ENCODE data around the gene CRABP2.

The CRABP2 gene

DNA sequence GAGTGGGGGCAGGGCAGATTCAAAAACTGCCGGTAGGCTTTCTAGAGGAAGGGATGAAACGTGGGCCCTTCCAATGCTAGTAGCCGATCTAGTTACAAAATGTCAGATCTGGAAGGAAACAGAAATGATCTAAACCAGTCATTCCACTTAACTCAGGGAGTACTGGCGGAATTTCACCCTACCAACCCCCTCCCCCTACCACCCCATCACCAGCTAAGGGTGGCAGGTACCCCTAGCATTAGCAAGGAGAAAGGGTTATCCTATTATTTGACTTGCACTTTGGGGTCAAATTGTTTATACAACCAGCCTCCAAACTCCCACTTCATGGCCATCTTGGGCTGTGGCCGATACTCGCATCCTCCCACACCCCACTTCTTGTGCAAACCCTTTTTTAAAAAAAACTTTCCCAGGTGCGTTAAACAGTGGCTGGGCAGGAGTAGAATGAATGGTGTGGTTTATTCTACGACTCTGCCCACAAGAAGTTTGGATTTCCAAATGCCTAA, 36.1 kb upstream of the CRABP2 start:
- no peak for DNase-seq

GRCh38 chr1:156740741-156741480, 35.5 kb upstream of the CRABP2 start, which contains the start of gene MRPL24:
Gene MRPL24, minus strand, starts transcription at chr1:156741088. Its CDS starts 2,384 bp downstream, at chr1:156738704.
- peak; percentile 99 for DNase-seq

DNA sequence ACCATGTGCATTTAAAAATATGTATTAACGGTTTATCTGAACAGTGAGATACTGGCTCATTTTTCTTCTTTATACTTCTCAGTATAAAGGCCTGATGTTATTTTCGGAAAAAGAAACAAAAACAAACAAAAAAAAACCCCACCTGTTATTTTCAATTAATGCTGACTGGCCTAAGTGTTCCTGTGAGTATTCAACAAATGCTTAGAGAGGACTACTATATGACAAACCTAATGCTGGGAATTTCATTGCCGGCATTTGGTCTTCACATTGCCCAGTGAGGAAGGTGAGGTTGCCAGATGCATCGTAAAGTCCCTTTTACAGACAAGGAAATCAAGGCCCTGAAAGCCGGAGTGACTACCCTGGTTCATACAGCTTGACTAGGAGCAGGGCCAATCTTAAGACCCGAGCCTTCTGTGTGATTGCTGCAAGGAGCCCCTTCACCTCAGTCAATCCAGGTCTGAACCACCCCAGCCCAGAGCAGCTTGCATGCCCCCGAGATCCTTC, 34.9 kb upstream of the CRABP2 start:
- DNase-seq, result no peak

- DNase-seq, result no peak
Observed at GRCh38 chr1:156738916-156739315, 33.5 kb upstream of the CRABP2 start.

DNA sequence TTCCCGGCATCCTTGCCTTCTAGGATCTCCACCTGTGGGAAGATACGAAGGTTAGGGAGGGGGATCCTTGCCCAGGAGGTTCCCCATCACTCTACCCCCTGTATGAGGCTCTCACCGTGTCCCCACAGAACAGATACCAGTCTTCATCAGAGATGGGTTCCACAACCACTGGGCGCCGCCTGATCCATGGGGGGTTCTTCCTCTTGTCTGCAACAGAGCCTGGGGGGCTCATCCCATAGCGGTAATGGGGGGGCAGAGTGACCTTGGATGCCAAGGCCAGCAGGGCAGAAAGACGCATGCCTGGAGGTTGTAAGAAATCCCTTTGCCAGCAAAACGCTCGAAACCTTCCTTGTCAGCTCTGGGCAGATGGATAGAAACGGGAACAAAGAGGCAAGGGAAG, 33.0 kb upstream of the CRABP2 start:
- DNase-seq, result no peak

GRCh38 chr1:156733989-156734584, 28.7 kb upstream of the CRABP2 start:
- no peak for DNase-seq

- peak; percentile 98 for DNase-seq
Observed at GRCh38 chr1:156728599-156729462, 23.4 kb upstream of the CRABP2 start, which contains the start of gene ISG20L2. Gene ISG20L2, minus strand, starts transcription at chr1:156728766. Its CDS starts 1,114 bp downstream, at chr1:156727652.

- peak; percentile 81 for DNase-seq
Observed at GRCh38 chr1:156727926-156728598, 22.7 kb upstream of the CRABP2 start, which contains the start of gene METTL25B. Gene METTL25B, plus strand, starts transcription at chr1:156728469. Its CDS starts 636 bp downstream, at chr1:156729105.

- DNase-seq, result no peak
Observed at GRCh38 chr1:156727492-156727891, 22.1 kb upstream of the CRABP2 start.

- DNase-seq, result peak; percentile 34
Observed at GRCh38 chr1:156726549-156727226, 21.3 kb upstream of the CRABP2 start.

DNA sequence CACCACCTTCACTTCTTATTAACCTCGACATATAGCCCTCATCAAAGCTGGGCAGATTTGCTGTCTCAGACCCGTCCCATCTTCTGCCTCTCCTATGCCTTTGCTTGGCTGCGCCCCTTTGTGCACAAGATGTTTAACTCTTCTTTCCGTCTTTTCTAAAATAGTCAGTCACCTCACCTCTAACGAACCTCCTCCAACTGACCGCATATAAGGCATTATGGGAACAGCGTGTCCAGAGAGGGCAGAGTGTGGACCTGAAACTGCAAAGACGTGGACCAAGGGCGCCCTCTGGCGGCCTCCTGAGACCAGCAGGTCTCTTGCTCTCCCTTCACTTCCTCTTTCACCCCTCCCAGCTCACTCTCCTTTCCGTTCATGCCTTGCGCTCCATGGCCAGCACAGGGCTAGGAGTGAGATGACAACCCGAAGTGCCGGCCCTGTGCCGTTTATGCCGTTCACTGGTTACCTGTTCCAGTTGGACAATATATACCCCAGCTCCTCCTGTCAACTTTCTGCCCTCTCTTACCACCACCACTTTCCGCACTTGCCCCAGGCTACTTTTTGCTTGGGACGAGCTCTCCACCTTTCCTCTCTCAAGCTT, 20.4 kb upstream of the CRABP2 start:
- DNase-seq, result peak; percentile 72

GRCh38 chr1:156721535-156721934, 16.2 kb upstream of the CRABP2 start:
- DNase-seq, result no peak

DNA sequence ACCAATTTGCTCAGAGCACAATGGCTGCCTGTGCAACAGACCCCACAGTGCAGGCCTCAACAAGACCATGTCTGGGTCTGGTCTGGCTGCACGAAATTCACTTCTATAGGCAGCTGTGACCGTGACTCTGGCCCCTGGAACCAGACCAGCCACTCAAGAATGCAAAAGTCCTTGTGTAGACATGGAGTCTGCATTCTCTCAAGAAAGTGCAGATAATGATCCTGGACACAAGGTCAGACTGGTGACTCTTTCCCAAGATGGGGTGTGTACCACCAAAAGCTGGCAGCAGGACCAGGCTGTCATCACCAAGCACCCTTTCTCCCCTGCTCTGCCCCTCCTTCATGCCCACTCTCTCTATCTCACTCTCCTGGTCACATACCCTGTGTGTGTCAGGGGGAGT, 15.7 kb upstream of the CRABP2 start:
- DNase-seq, result no peak

GRCh38 chr1:156717351-156717750, 12.0 kb upstream of the CRABP2 start:
- peak; percentile 45 for DNase-seq

DNA sequence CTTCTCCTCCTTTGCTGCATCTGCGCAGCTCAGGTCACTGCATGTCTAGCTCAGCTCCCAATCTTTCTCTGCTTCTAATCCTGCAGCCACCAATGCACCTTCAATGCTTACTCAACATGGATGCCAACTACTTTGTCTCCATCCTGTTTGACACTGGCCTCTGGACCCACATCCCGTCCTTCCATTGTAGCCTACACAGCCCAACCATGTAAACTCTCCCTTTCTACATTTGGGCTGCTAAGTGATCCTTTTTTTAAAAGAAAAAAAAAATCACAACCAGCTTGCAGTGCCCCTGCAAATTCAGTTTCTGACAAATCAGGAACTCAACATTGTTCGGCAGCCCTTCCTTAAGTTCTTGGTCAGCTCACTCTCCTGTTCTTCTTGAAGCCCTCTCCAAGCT, 9.4 kb upstream of the CRABP2 start:
- DNase-seq, result no peak

DNA sequence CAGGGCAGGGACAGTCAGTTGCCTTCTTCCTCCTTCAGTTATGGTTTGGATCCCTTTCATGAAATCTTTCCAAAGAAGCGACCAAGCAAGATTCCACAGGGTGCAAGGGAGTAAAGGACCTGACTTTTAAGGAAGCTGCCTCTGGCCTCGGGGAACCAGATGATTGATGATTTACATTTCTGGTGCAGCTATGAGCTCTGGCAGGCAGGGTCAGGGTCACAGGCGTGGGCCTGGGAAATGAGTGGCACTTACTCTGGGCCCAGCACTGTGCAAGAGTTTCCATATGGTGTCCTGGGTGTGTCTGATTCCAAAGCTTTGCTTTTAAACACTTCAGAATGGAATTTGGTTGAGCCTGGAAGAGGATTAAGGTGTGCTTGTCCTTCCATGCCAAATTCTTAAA, 7.2 kb upstream of the CRABP2 start:
- peak; percentile 56 for DNase-seq

- DNase-seq, result peak; percentile 71
Observed at GRCh38 chr1:156711011-156711817, 5.8 kb upstream of the CRABP2 start.

DNA sequence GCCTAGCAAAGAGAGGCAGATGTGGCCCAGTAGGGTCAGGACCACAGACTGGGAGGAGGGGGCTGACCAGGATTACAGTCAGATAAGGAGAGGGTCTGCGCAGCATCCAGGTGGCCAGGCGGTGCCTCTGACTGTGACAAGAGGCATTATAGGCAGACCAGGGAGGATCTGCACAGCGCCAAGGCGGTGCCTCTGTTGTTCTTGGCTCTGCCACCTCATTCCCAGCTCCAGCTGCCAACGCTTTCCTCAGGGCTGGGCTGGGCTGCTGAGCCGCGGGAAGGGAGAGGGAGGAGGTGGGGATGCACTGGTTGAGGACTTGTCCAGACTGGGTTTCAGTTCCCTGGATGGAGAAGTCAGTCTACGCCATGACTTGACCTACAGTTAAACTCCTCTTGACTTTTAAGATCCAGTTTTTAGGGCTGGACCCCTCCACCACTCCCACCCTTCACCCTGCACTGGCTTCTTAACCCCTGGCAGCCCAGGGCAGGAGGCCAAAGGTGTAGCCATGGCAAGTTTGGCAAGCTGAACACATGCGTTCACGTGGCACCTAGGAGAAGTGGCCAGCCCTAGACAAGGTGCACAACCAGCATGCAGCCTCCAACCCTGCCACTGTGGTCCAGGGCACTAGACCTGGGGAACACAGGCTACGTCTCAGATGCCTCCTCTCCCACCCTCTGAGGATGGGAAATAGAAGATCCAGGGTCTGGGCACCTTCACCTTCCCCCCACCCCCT, 4.5 kb upstream of the CRABP2 start:
- peak; percentile 83 for DNase-seq

DNA sequence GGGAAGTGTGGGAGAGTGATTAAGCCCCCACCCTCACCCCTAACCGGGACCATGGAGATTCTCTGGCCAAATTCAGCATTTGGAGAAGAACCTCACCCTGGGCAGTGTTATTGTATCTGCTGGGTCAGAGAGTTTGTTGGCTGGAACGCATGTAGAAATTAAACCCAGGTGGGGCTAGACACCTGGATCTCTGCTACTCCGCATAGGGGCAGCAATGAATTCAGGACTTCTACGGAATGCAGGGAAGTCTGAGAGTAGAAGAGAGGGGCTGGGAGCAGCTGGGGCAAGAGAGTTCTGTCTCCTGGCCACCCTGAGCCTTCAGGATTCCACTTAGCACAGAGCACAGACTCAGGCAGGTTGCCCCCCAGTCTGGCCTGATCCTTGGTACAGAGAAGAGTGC, 3.6 kb upstream of the CRABP2 start:
- no peak for DNase-seq

- no peak for DNase-seq
Observed at GRCh38 chr1:156708218-156708661, 2.9 kb upstream of the CRABP2 start.

Data from NCI-H226 (cell line).